Measurements from ENCODE around the gene TLDC2.
"Not testable (repeated sequence)": the region's sequence is repeated elsewhere in the genome, so short reads cannot be mapped to it uniquely, and the experiment has no call there.

The TLDC2 gene

GRCh38 chr20:36875702-36876472 lies at the start of gene TLDC2:
Gene TLDC2 (plus strand): TSS chr20:36876138. CDS start chr20:36876175, 37 bp downstream.
- DNase-seq = peak; percentile 7

GRCh38 chr20:36826554-36827244 lies 49.2 kb upstream of the TLDC2 start:
- DNase-seq = no peak

- DNase-seq = no peak
These were observed 48.2 kb upstream of the TLDC2 start for GRCh38 chr20:36827541-36828279.

- DNase-seq = no peak
These were observed 44.9 kb upstream of the TLDC2 start for GRCh38 chr20:36830791-36831691.

GRCh38 chr20:36832791-36833190 lies 43.1 kb upstream of the TLDC2 start:
- no peak for DNase-seq

- no peak for DNase-seq
These were observed 42.5 kb upstream of the TLDC2 start for GRCh38 chr20:36833275-36834020.

- DNase-seq = no peak
These were observed 40.9 kb upstream of the TLDC2 start for GRCh38 chr20:36835025-36835424.

- peak; percentile 75 for DNase-seq
These were observed 40.3 kb upstream of the TLDC2 start for GRCh38 chr20:36835453-36836198.

- no peak for DNase-seq
These were observed 39.2 kb upstream of the TLDC2 start for GRCh38 chr20:36836591-36837269.

- not testable (repeated sequence) for DNase-seq
These were observed 37.6 kb upstream of the TLDC2 start for GRCh38 chr20:36838376-36838775.

GRCh38 chr20:36839150-36839549 lies 36.8 kb upstream of the TLDC2 start:
- DNase-seq = no peak

GRCh38 chr20:36841030-36841429 lies 34.9 kb upstream of the TLDC2 start:
- not testable (repeated sequence) for DNase-seq

GRCh38 chr20:36845288-36845971 lies 30.5 kb upstream of the TLDC2 start:
- DNase-seq = no peak

GRCh38 chr20:36847009-36847709 lies 28.8 kb upstream of the TLDC2 start:
- DNase-seq = no peak

- no peak for DNase-seq
These were observed 28.3 kb upstream of the TLDC2 start for GRCh38 chr20:36847710-36848040.

- DNase-seq = no peak
These were observed 27.8 kb upstream of the TLDC2 start for GRCh38 chr20:36848078-36848660.

- DNase-seq = no peak
These were observed 27.3 kb upstream of the TLDC2 start for GRCh38 chr20:36848677-36849076.

- no peak for DNase-seq
These were observed 26.4 kb upstream of the TLDC2 start for GRCh38 chr20:36849333-36850065.
